Fibroblast of the aortic adventitia (primary cell): ENCODE data around the gene LRRC4B. TPM values are rescaled to one million over a fixed set of nuclear protein-coding genes. Genes with fewer than 3 reads are reported as not detected.

Source experiments
- DNase-seq: peaks from one replicate; pipeline ENCODE4 v3.0.0-alpha.2; 2010; ENCODE audit warnings: low read depth
- H3K4me3 ChIP-seq: 2 replicates; pipeline ENCODE4 v1.5.1; 2011; ENCODE audit warnings: low read depth, mild to moderate bottlenecking, control low read depth, low read length, moderate library complexity
- total RNA-seq: library from RNA; depleted of rRNA; stranded (reverse); fragments of >200 nt; gene quantifications from 2 replicates; pipeline ENCODE4 v1.2.3, GENCODE V29; 2012; ENCODE audit warnings: low replicate concordance
- TF ChIP-seq, protein P1 (sequence below): IDR thresholded peaks from 2 replicates; pipeline ENCODE4 v1.5.1; 2011; ENCODE audit warnings: mild to moderate bottlenecking, low read length, control low read depth, inconsistent platforms; ENCODE audit not compliant: insufficient read depth

The LRRC4B gene
- total RNA-seq, 1 donor: not detected

DNA sequence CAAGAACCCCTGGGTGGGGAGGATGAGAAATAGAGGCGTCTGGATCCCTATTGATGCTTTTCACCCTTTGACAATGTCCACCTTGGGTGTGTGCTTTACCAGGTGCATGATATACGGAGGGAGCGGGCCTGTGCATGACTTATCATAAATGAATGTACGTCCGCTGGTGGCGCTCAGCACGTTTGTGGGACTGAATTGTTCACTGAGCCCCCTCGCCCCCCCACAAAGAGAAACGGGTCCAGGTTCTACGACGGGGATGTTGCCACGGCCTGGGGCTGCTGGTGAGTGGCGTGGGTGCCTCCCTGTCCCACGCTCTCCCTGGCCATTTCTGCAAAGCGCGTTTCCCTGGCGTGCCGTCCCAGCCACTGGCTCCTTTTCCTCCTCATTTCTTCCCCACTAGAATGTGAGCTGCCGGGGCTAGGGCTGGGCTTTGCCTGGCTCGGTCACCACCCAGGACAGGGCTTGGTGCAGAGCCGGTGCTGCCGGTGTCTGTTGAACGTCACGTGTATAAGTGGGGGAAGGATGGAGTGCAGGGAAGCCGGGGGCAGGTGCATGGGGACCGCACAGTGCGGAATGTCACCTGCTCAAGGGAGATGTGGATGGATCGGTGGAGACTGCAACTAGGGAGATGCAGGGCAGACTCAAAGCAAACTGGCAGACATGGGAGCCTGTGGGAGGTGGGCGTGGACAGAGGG lies 21.6 kb downstream of the LRRC4B start:
- TF ChIP-seq, protein P1, sequence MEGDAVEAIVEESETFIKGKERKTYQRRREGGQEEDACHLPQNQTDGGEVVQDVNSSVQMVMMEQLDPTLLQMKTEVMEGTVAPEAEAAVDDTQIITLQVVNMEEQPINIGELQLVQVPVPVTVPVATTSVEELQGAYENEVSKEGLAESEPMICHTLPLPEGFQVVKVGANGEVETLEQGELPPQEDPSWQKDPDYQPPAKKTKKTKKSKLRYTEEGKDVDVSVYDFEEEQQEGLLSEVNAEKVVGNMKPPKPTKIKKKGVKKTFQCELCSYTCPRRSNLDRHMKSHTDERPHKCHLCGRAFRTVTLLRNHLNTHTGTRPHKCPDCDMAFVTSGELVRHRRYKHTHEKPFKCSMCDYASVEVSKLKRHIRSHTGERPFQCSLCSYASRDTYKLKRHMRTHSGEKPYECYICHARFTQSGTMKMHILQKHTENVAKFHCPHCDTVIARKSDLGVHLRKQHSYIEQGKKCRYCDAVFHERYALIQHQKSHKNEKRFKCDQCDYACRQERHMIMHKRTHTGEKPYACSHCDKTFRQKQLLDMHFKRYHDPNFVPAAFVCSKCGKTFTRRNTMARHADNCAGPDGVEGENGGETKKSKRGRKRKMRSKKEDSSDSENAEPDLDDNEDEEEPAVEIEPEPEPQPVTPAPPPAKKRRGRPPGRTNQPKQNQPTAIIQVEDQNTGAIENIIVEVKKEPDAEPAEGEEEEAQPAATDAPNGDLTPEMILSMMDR: no peak
- no peak for DNase-seq

DNA sequence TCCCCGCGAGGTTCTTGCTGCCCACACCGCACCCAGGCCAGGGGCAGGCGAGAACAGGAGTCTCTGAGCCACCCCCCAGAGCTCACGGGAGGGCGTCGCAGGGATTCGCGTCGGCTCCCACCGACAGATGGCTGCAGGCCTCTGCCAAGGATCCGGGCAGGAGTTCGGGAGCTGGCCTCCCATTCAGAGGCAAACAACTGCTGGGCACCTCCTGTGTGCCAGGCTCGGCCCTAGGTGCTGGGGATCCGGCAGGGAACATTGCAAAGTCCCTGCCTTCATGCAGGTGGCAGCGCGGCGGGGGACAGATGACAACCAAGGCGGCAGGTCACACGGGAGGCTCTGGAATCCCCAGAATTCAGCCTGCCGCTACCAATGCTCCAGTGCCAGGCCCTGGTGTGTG lies 25.3 kb downstream of the LRRC4B start:
- no peak overlapping the region for H3K4me3 ChIP-seq
- no peak for DNase-seq
- TF ChIP-seq, protein P1: no peak

More for the DNA sequence above, 21.6 kb downstream of the LRRC4B start:
- H3K4me3 ChIP-seq: no peak overlapping the region

DNA sequence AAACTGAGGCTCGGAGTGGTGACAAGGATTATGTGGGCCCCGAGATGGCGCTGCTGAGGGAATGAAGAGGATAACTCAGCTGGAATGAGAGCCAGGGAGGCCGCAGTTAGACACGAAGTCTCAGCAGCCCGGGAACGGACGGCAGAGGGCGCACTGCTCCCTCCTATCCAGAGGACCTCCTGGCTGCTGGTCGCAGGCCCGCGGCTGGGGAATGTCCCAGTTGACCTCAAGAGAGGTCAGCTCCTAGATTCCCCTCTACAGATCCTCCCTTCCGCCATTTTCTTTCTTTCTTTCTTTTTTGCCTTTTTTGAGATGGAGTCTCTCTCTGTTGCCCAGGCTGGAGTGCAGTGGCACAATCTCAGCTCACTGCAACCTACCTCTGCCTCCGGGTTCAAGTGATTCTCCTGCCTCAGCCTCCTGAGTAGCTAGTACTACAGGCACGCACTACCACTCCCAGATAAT lies 30.4 kb downstream of the LRRC4B start:
- DNase-seq: peak; percentile 68
- TF ChIP-seq, protein P1: peak; percentile 74
- H3K4me3 ChIP-seq: no peak overlapping the region

DNA sequence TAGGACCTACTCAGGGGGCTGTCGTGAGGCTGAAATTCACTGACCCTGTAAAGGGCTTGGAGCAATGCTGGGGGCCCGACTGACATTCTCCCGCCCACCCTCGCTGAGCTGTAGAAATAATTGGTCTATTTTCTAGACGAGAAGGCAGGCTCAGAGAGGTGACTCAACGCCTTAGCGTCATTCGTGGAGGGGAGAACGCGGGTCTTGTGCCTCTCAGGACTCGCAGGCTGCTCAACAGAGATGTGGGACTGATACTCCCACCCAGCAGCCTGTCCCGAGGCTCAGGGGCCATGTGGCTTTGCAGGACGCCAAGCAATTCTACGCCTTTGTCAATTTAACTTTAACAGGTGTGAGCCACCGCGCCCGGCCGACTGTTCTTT lies 30.9 kb downstream of the LRRC4B start:
- H3K4me3 ChIP-seq: no peak overlapping the region
- no peak for DNase-seq
- TF ChIP-seq, protein P1: no peak

DNA sequence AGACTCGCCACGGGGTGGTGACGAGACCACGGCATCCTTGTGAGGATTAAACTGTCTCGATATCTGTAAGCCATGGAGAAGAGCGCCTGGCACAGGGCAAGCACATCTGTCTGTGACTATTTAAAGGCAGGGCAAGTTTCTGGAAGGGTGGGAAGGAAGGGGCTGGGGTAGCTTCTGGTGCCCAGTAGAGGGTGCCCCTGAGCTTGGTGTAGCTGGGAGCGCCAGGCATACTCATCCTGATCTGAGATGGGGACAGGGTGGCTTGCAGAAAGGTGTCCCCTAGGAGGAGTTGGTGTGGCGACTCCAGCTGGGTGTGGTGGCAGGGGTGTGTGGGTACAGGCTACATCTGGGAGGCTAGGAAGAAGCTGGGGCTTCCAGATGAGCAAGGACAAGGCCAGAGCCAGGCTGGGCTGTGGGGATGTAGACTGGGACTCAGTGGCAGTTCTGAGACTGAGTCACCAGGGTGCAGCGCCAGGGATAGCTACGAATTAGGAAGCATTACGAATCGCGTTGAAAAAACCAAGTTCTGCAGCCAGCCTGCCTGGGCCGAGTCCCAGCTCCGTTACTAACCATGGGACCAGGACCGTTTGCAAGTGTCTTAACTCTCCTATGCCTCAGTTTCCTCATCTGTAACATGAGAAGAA lies 31.5 kb downstream of the LRRC4B start:
- no peak for DNase-seq
- H3K4me3 ChIP-seq: no peak overlapping the region
- TF ChIP-seq, protein P1: no peak

DNA sequence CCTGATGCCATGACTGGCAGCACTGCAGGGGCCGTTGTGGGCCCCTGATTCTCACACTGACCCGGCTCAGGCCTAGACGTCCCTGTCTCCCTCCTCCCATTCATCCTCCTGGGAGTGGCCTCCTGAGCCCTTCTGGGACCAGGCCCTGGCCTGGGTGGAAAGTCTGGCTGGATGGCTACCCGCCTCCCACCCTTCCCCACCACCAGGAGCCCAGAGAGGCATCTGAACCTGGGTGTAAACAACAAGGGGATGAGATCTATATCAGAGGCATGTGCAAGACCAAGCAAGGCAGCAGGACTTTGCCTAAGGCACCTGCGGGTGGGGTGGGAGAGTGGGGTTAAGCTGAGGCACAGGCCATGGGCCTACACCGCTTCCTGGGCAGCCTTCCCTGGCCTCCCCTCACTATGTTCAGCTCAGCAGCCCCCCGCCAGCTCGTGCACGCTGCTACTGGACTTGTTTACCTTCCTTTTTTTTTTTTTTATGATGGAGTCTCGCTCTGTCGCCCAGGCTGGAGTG lies 32.5 kb downstream of the LRRC4B start:
- TF ChIP-seq, protein P1: no peak
- no peak overlapping the region for H3K4me3 ChIP-seq
- no peak for DNase-seq
